MCF 10A (cell line): Measurements from ENCODE around the gene SLC22A5. TPM values are rescaled to one million over a fixed set of nuclear protein-coding genes. Genes with fewer than 3 reads are reported as not detected.

Experiments used
- BruUV-seq: library from RNA; stranded (reverse); fragments of 400-500 nt; replicated peaks from 2 replicates; lab custom pipeline; 2021; lab: Mats Ljungman, UMichigan
- CTCF ChIA-PET: fragments of 300-600 bp; sonication (Branson Sonifier 250); formaldehyde crosslinking; extraction: SDS; loops from one replicate; lab custom pipeline; 2021; ENCODE audit warnings: antibody characterized with exemption, inconsistent platforms; lab: Yijun Ruan, JAX
- POLR2A ChIA-PET: fragments of 300-600, 350-650 bp; sonication (Branson Sonifier 250); formaldehyde crosslinking; extraction: SDS; loops from one replicate; lab custom pipeline; 2020; ENCODE audit warnings: antibody characterized with exemption, inconsistent platforms; lab: Yijun Ruan, JAX
- DNase-seq: peaks from one replicate; pipeline ENCODE4 v3.0.0-alpha.2; 2018; ENCODE audit not compliant: unreplicated experiment
- H3K27ac Mint-ChIP-seq: one replicate; pipeline ENCODE4 v1.8.0; 2022; ENCODE audit warnings: mild to moderate bottlenecking, low read depth, mixed read lengths; ENCODE audit not compliant: unreplicated experiment
- H3K27me3 Mint-ChIP-seq: one replicate; pipeline ENCODE4 v1.8.0; 2022; ENCODE audit warnings: mixed read lengths; ENCODE audit not compliant: insufficient read depth, unreplicated experiment
- H3K36me3 Mint-ChIP-seq: one replicate; pipeline ENCODE4 v1.8.0; 2022; ENCODE audit warnings: mild to moderate bottlenecking, moderate library complexity, mixed read lengths; ENCODE audit not compliant: insufficient read depth, unreplicated experiment
- H3K4me1 Mint-ChIP-seq: one replicate; pipeline ENCODE4 v1.8.0; 2022; ENCODE audit warnings: mixed read lengths; ENCODE audit not compliant: insufficient read depth, unreplicated experiment
- H3K4me3 Mint-ChIP-seq: one replicate; pipeline ENCODE4 v1.8.0; 2022; ENCODE audit warnings: mild to moderate bottlenecking, moderate library complexity, mixed read lengths; ENCODE audit not compliant: unreplicated experiment
- H3K9me3 Mint-ChIP-seq: one replicate; pipeline ENCODE4 v1.8.0; 2022; ENCODE audit warnings: mixed read lengths; ENCODE audit not compliant: unreplicated experiment
- intact Hi-C: fragments of 100-400 bp; cut with micrococcal nuclease; formaldehyde crosslinking; loops from 2 replicates; pipeline ENCODE4 v1.14.1; 2022
- total RNA-seq: library from RNA; stranded (reverse); gene quantifications from 2 replicates; pipeline ENCODE4 v1.2.3, GENCODE V29; 2022
- TF ChIP-seq, protein P1 (sequence below): fragments of 200-600 bp; IDR thresholded peaks from one replicate; pipeline ENCODE4 v1.8.0; 2022; ENCODE audit warnings: antibody characterized with exemption, mild to moderate bottlenecking; ENCODE audit not compliant: unreplicated experiment

SLC22A5 gene
- total RNA-seq, 1 experiment from 2014 or later = 167 TPM

DNA sequence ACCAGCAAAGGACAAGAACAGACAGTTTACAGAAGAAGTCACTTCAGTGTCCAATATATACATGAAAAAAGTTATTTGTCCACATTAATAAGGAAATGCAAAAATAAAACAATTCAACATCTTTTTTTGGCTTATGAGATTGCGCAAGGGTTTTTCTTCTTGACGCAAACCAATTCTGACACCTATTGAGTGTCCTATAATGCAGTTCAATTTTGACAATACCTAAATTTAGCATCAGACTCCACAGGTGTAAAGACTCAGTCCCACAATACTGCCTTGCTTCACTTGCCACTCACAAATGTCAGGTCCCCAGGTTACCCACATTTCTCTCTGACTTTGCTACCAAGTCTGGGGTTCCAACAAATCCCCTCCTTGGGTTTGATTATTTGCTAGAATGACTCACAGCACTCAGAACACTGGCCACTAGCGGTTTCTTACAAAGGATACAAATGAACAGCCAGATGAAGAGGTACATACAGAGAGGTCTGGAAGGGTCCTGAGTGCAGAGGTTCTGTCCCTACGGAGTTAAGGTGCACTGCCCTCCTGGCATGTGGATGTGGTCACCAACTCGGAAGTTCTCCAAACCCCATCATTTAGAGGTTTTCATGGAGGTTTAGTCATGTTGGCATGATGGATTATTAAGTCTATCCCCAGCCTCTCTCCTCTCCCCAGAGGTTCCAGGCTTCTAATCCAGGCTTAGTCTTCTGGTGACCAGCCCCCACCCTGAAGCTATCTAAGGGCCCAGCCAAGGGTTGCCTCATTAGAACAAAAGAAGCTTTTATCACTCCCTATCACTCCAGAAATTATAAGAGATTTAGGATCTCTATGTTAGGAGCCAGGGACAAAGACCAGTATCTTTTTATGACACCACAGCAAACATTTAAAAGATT lies 27.0 kb upstream of the SLC22A5 start:
- no peak for DNase-seq
- no peak overlapping the region for H3K4me3 Mint-ChIP-seq
- no peaks in the 10 kb centered on the region for H3K4me1 Mint-ChIP-seq
- ChIA-PET CTCF (interaction anchor here (1.0 to 1.3 kb wide), 2 partner anchors 104 to 157 kb away, joined by 3 to 5 read pairs; no protein-coding TSS in a partner anchor), POLR2A (no interaction called here)
- peaks cover 85% of the 10 kb centered on the region for H3K36me3 Mint-ChIP-seq
- no peaks in the 10 kb centered on the region for H3K9me3 Mint-ChIP-seq
- BruUV-seq = no TSS peak
- no peaks in the 10 kb centered on the region for H3K27me3 Mint-ChIP-seq
- TF ChIP-seq, protein P1, sequence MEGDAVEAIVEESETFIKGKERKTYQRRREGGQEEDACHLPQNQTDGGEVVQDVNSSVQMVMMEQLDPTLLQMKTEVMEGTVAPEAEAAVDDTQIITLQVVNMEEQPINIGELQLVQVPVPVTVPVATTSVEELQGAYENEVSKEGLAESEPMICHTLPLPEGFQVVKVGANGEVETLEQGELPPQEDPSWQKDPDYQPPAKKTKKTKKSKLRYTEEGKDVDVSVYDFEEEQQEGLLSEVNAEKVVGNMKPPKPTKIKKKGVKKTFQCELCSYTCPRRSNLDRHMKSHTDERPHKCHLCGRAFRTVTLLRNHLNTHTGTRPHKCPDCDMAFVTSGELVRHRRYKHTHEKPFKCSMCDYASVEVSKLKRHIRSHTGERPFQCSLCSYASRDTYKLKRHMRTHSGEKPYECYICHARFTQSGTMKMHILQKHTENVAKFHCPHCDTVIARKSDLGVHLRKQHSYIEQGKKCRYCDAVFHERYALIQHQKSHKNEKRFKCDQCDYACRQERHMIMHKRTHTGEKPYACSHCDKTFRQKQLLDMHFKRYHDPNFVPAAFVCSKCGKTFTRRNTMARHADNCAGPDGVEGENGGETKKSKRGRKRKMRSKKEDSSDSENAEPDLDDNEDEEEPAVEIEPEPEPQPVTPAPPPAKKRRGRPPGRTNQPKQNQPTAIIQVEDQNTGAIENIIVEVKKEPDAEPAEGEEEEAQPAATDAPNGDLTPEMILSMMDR = no peak
- intact Hi-C loops = no loop called here
- H3K27ac Mint-ChIP-seq = peak overlapping the region; percentile 7

DNA sequence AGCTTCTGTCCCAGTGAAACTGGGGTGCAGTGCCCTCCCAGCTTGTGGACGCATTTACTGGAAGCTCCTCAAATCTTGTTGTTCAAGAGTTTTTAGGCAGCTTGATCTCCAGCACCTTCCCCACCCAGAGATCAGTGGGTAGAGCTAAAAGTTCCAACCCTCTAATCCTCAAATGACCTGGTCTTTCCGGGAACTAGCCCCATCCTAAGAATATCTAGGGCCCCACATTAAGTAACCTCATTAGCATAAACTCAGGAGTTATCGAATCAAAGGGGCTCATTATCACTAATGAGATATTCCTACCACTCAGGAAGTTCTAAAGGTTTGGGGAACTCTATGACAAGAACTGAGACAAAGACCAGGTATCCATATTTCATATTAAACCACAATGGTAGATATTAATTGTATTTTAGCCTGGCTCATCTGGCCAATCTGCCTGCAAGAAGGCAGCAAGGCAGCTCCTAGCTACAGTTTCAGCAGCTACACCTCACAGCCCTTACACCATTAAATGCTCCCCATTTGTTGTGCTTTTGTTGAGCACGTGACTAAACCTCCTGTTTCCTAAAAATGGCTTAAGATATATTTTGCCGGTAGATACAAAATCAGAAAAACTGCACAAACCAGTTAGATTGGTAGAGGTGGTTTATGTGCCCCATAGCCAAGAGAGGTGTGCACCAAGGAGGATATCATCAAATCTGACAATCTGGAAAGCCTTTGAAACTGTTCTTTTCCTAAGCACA lies 24.6 kb upstream of the SLC22A5 start:
- intact Hi-C loops = no loop called here
- POLR2A ChIA-PET = interaction anchor here (0.7 to 1.5 kb wide), 7 partner anchors 9 to 107 kb away, joined by 3 to 7 read pairs (median 3); no protein-coding TSS in a partner anchor
- H3K4me1 Mint-ChIP-seq = no peaks in the 10 kb centered on the region
- H3K27ac Mint-ChIP-seq = no peak overlapping the region
- H3K36me3 Mint-ChIP-seq = peaks cover 85% of the 10 kb centered on the region
- H3K27me3 Mint-ChIP-seq = no peaks in the 10 kb centered on the region
- CTCF ChIA-PET = interaction anchor here (0.7 to 1.3 kb wide), 2 partner anchors 10 to 52 kb away, joined by 3 read pairs; no protein-coding TSS in a partner anchor
- no TSS peak for BruUV-seq
- no peaks in the 10 kb centered on the region for H3K9me3 Mint-ChIP-seq
- TF ChIP-seq, protein P1 = no peak
- DNase-seq = no peak
- H3K4me3 Mint-ChIP-seq = no peak overlapping the region

DNA sequence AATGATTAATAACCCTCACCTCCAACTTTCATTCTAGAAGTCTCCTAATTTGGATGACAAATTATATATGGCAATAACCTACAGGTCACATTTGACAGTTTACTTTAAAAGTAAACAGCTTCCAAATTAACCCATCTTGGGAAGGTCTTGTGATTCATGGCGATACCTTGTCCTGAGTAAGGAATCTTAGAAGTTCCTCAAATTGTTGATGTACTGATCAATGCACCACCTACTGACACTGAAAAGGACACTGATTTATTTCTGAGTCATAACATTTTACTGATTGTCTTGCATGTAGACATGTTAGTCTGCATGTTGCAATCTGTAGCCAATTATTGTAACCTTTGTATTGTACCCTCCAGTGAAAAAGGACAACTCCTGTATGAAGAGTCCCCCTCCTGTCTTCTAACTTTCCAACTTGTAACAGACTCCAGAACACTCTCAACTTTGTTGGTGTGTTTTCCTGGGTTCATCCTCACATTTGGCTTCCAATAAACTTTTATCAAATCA lies 16.0 kb upstream of the SLC22A5 start:
- ChIA-PET POLR2A (interaction anchor here (1.1 to 2.5 kb wide), 3 partner anchors 13 to 40 kb away, joined by 4 to 12 read pairs (median 4); partner anchors contain the start of gene SLC22A5), CTCF (interaction anchor here (0.9 to 3.1 kb wide), 2 partner anchors 72 to 115 kb away, joined by 3 to 17 read pairs; no protein-coding TSS in a partner anchor)
- Mint-ChIP-seq H3K4me3 (no peak overlapping the region), H3K9me3 (peaks cover 5% of the 10 kb centered on the region), H3K4me1 (peaks cover 21% of the 10 kb centered on the region), H3K27me3 (no peaks in the 10 kb centered on the region), H3K36me3 (peaks cover 45% of the 10 kb centered on the region), H3K27ac (peak overlapping the region; percentile 0)
- no peak for DNase-seq
- TF ChIP-seq, protein P1 = no peak
- intact Hi-C loops = no loop called here
- BruUV-seq = no TSS peak
